GM23338 (cell line): ENCODE data around the gene SLCO4A1. TPM values are rescaled to one million over a fixed set of nuclear protein-coding genes. Genes with fewer than 3 reads are reported as not detected.

ENCODE experiments used
- ATAC-seq: fragments of 200-7000 bp; cut with Tn5 transposase; 3 replicates; pipeline ENCODE4 v1.9.1; 2020
- DNase-seq: peaks from one replicate; pipeline ENCODE4 v3.0.0-alpha.2; 2015; ENCODE audit warnings: low spot score
- H2AFZ ChIP-seq: fragments of 200-600 bp; sonication (generic); 2 replicates; pipeline ENCODE4 v1.8.0; 2016; ENCODE audit warnings: antibody characterized with exemption, mild to moderate bottlenecking, moderate library complexity
- H3F3A ChIP-seq: fragments of 200-600 bp; sonication (generic); replicated peaks from 2 replicates; pipeline ENCODE4 v1.8.0; 2017; ENCODE audit warnings: antibody characterized with exemption, mixed run types, low read depth
- H3K27ac ChIP-seq: fragments of 200-600 bp; sonication (generic); 2 replicates; pipeline ENCODE4 v1.6.1; 2016; ENCODE audit warnings: low read depth
- H3K27me3 ChIP-seq: fragments of 200-600 bp; sonication (generic); 2 replicates; pipeline ENCODE4 v1.8.0; 2016; ENCODE audit warnings: mild to moderate bottlenecking, mixed run types, moderate library complexity; ENCODE audit not compliant: insufficient read depth
- H3K36me3 ChIP-seq: fragments of 200-600 bp; sonication (generic); 2 replicates; pipeline ENCODE4 v1.8.0; 2016; ENCODE audit warnings: mild to moderate bottlenecking; ENCODE audit not compliant: insufficient read depth
- H3K4me1 ChIP-seq: fragments of 200-600 bp; sonication (generic); 2 replicates; pipeline ENCODE4 v1.8.0; 2016; ENCODE audit warnings: mild to moderate bottlenecking, moderate library complexity; ENCODE audit not compliant: insufficient read depth
- H3K4me2 ChIP-seq: fragments of 200-600 bp; sonication (generic); 2 replicates; pipeline ENCODE4 v1.7.1; 2017; ENCODE audit warnings: mixed run types
- H3K4me3 ChIP-seq: fragments of 200-600 bp; sonication (generic); 2 replicates; pipeline ENCODE4 v1.6.1; 2016; ENCODE audit warnings: mixed run types
- H3K79me2 ChIP-seq: fragments of 200-600 bp; sonication (generic); replicated peaks from 2 replicates; pipeline ENCODE4 v1.8.0; 2017; ENCODE audit warnings: mild to moderate bottlenecking; ENCODE audit not compliant: insufficient read depth
- H3K9me2 ChIP-seq: fragments of 200-600 bp; sonication (generic); 2 replicates; pipeline ENCODE4 v1.8.0; 2017; ENCODE audit not compliant: insufficient read depth
- H4K20me1 ChIP-seq: fragments of 200-600 bp; sonication (generic); replicated peaks from 2 replicates; pipeline ENCODE4 v1.8.0; 2017; ENCODE audit warnings: mild to moderate bottlenecking; ENCODE audit not compliant: insufficient read depth
- H3K27ac Mint-ChIP-seq: 2 replicates; pipeline ENCODE4 v1.8.0; 2020; ENCODE audit warnings: inconsistent platforms, mild to moderate bottlenecking, moderate library complexity, mixed read lengths
- H3K27me3 Mint-ChIP-seq: 3 replicates; pipeline ENCODE4 v1.8.0; 2022; ENCODE audit warnings: low read depth, mild to moderate bottlenecking, moderate library complexity, mixed read lengths, inconsistent platforms; ENCODE audit not compliant: insufficient read depth, poor library complexity
- H3K36me3 Mint-ChIP-seq: 3 replicates; pipeline ENCODE4 v1.8.0; 2021; ENCODE audit warnings: low read depth, mild to moderate bottlenecking, inconsistent platforms, moderate library complexity, mixed read lengths
- H3K4me1 Mint-ChIP-seq: 3 replicates; pipeline ENCODE4 v1.8.0; 2020; ENCODE audit warnings: mild to moderate bottlenecking, inconsistent platforms, mixed read lengths
- H3K4me3 Mint-ChIP-seq: 3 replicates; pipeline ENCODE4 v1.8.0; 2021; ENCODE audit warnings: moderate library complexity, mild to moderate bottlenecking, inconsistent platforms, mixed read lengths
- H3K9me3 Mint-ChIP-seq: 3 replicates; pipeline ENCODE4 v1.8.0; 2020; ENCODE audit warnings: moderate library complexity, mild to moderate bottlenecking, inconsistent platforms, mixed read lengths
- CREB1 ChIP-seq: fragments of 250-450 bp; sonication (Bioruptor Pico); IDR thresholded peaks from 2 replicates; pipeline ENCODE4 v1.5.0; 2020; ENCODE audit warnings: low read depth, mild to moderate bottlenecking, moderate library complexity
- EZH2 ChIP-seq: fragments of 200-600 bp; sonication (generic); IDR thresholded peaks from one replicate; pipeline ENCODE4 v1.8.0; 2017; ENCODE audit warnings: antibody characterized with exemption, mild to moderate bottlenecking, low read depth; ENCODE audit not compliant: unreplicated experiment
- EZH2phosphoT487 ChIP-seq: fragments of 200-600 bp; sonication (generic); IDR thresholded peaks from one replicate; pipeline ENCODE4 v1.8.1; 2018; ENCODE audit warnings: antibody characterized with exemption; ENCODE audit not compliant: unreplicated experiment
- JUNB ChIP-seq: IDR thresholded peaks from one replicate; pipeline ENCODE4 v1.6.1; 2016; ENCODE audit warnings: antibody characterized with exemption; ENCODE audit not compliant: unreplicated experiment
- NANOG ChIP-seq: IDR thresholded peaks from 2 replicates; pipeline ENCODE4 v1.6.1; 2016; ENCODE audit warnings: antibody characterized with exemption, borderline replicate concordance
- POLR2AphosphoS5 ChIP-seq: IDR thresholded peaks from 2 replicates; pipeline ENCODE4 v1.6.1; 2016; ENCODE audit warnings: antibody characterized with exemption, low read depth
- STAT1 ChIP-seq: IDR thresholded peaks from one replicate; pipeline ENCODE4 v1.6.1; 2016; ENCODE audit warnings: antibody characterized with exemption; ENCODE audit not compliant: unreplicated experiment
- ZNF114 ChIP-seq: fragments of 250-450 bp; sonication (Bioruptor Pico); IDR thresholded peaks from 2 replicates; pipeline ENCODE4 v1.5.0; 2020; ENCODE audit warnings: mild to moderate bottlenecking, moderate library complexity
- ZNF331 ChIP-seq: fragments of 250-450 bp; sonication (Bioruptor Pico); IDR thresholded peaks from 2 replicates; pipeline ENCODE4 v1.5.0; 2020; ENCODE audit warnings: low read depth, mild to moderate bottlenecking, moderate library complexity
- polyA plus RNA-seq: library from polyadenylated mRNA; unstranded; fragments of >200 nt; fragmentation: Nextera tagmentation; extraction: Ambion mirVana; gene quantifications from 2 replicates; pipeline ENCODE4 v1.2.1, GENCODE V29; 2016
- total RNA-seq: library from RNA; depleted of rRNA; stranded (reverse); fragments of >200 nt; shearing (Covaris generic); gene quantifications from 2 replicates; pipeline ENCODE4 v1.2.3, GENCODE V29; 2014
- TF ChIP-seq, protein P1 (sequence below): IDR thresholded peaks from 2 replicates; pipeline ENCODE4 v1.6.1; 2016; ENCODE audit warnings: antibody characterized with exemption
- TF ChIP-seq, protein P2 (sequence below): IDR thresholded peaks from one replicate; pipeline ENCODE4 v1.6.1; 2018; ENCODE audit warnings: antibody characterized with exemption; ENCODE audit not compliant: unreplicated experiment

Gene SLCO4A1
- total and polyA plus RNA-seq, 2 experiments from 2014 or later = 28.5 to 41.6 TPM

DNA sequence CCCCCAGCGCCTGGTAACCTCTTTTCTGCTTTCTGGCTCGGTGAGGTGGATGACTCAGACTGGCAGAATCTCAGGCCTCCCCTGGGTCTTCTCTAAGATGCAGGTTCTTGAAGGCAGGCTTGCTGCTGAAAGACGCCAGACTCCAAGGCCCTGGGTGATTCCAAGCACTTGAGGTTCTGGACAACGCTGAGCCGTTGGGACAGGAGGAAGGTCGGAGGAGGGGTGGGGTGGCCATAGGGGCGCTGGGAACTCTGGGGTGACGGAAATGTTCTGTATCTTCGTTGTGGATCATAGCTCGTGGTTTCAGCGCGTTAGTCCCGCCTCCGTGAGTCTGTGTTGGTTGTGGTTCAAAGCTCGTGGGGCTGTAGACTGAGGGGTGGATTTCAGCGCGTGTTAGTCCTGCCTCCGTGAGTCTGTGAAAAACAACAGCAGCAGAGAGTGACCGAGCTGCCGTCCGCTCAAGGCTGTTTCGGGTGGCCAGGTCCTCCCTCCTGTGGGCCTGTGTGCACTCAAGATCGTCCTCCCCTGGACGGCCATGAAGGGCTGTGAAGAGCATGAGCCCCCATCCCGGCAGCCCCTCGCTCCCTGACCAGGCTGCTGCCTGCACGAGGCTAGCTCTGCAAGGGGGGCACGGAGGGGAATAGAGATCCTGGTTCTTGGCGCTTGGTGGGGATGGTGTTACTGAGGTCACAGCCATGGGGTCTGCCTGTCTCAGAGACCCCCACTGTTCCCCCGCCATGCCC lies 74.1 kb downstream of the SLCO4A1 start:
- no peak for ATAC-seq
- H3K4me1 Mint-ChIP-seq = no peaks in the 10 kb centered on the region
- Histone ChIP-seq H3K4me2 (no peak overlapping the region), H3K36me3 (0 out of 2 replicates have a peak, but pooled peaks cover 2% of the 10 kb centered on the region), H3K27me3 (no peaks in the 10 kb centered on the region), H4K20me1 (no peaks in the 10 kb centered on the region), H3K4me3 (no peak overlapping the region), H3F3A (no peaks in the 10 kb centered on the region), H3K4me1 (no peaks in the 10 kb centered on the region), H3K79me2 (no peaks in the 10 kb centered on the region), H3K27ac (no peak overlapping the region), H3K9me2 (no peaks in the 10 kb centered on the region), H2AFZ (no peak overlapping the region)
- peaks cover 10% of the 10 kb centered on the region for H3K27me3 Mint-ChIP-seq
- H3K4me3 Mint-ChIP-seq = no peak overlapping the region
- no peak overlapping the region for H3K27ac Mint-ChIP-seq
- H3K9me3 Mint-ChIP-seq = peaks cover 13% of the 10 kb centered on the region
- no peak for DNase-seq
- peaks cover 1% of the 10 kb centered on the region; the same call in 1 of the 3 replicates for H3K36me3 Mint-ChIP-seq
- TF ChIP-seq EZH2 (no peak), NANOG (no peak), CREB1 (CRISPR knock-in tag) (no peak), STAT1 (no peak), POLR2AphosphoS5 (no peak), EZH2phosphoT487 (no peak), ZNF114 (CRISPR knock-in tag) (no peak)
- TF ChIP-seq, protein P1, sequence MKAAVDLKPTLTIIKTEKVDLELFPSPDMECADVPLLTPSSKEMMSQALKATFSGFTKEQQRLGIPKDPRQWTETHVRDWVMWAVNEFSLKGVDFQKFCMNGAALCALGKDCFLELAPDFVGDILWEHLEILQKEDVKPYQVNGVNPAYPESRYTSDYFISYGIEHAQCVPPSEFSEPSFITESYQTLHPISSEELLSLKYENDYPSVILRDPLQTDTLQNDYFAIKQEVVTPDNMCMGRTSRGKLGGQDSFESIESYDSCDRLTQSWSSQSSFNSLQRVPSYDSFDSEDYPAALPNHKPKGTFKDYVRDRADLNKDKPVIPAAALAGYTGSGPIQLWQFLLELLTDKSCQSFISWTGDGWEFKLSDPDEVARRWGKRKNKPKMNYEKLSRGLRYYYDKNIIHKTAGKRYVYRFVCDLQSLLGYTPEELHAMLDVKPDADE = no peak

DNA sequence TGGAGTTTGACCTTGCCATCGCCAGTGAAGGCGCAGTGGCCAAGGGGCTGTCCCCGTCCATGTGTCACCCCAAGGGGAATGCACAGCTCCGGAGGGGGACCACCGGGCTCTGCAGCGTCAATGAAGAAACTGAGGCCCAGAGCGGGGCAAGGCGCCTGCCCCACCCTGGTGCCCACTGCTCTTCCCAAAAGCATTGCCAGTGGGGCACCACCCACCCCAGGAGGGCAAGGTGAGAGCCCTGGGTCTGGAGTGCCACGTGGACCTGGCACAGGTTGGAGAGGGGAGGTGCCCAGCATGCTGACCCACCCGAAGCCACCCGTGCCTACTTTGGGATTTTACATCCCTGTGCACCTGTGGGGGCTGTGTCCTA lies 74.6 kb downstream of the SLCO4A1 start:
- DNase-seq = no peak
- Histone ChIP-seq H3K4me2 (no peak overlapping the region), H3K27ac (no peak overlapping the region), H3K36me3 (0 out of 2 replicates have a peak, but pooled peaks cover 3% of the 10 kb centered on the region), H3K4me1 (no peaks in the 10 kb centered on the region), H3K79me2 (no peaks in the 10 kb centered on the region), H3K9me2 (no peaks in the 10 kb centered on the region), H3F3A (no peaks in the 10 kb centered on the region), H3K4me3 (no peak overlapping the region), H3K27me3 (no peaks in the 10 kb centered on the region), H2AFZ (no peak overlapping the region), H4K20me1 (no peaks in the 10 kb centered on the region)
- Mint-ChIP-seq H3K27me3 (peaks cover 8% of the 10 kb centered on the region), H3K27ac (no peak overlapping the region), H3K4me3 (no peak overlapping the region), H3K36me3 (peaks cover 3% of the 10 kb centered on the region; the same call in 1 of the 3 replicates), H3K4me1 (no peaks in the 10 kb centered on the region), H3K9me3 (peaks cover 18% of the 10 kb centered on the region)
- ATAC-seq = no peak
- TF ChIP-seq, protein P1 = no peak
- TF ChIP-seq CREB1 (CRISPR knock-in tag) (no peak), ZNF331 (CRISPR knock-in tag) (no peak), ZNF114 (CRISPR knock-in tag) (no peak), JUNB (no peak), NANOG (no peak), EZH2 (no peak), STAT1 (no peak)
- TF ChIP-seq, protein P2, sequence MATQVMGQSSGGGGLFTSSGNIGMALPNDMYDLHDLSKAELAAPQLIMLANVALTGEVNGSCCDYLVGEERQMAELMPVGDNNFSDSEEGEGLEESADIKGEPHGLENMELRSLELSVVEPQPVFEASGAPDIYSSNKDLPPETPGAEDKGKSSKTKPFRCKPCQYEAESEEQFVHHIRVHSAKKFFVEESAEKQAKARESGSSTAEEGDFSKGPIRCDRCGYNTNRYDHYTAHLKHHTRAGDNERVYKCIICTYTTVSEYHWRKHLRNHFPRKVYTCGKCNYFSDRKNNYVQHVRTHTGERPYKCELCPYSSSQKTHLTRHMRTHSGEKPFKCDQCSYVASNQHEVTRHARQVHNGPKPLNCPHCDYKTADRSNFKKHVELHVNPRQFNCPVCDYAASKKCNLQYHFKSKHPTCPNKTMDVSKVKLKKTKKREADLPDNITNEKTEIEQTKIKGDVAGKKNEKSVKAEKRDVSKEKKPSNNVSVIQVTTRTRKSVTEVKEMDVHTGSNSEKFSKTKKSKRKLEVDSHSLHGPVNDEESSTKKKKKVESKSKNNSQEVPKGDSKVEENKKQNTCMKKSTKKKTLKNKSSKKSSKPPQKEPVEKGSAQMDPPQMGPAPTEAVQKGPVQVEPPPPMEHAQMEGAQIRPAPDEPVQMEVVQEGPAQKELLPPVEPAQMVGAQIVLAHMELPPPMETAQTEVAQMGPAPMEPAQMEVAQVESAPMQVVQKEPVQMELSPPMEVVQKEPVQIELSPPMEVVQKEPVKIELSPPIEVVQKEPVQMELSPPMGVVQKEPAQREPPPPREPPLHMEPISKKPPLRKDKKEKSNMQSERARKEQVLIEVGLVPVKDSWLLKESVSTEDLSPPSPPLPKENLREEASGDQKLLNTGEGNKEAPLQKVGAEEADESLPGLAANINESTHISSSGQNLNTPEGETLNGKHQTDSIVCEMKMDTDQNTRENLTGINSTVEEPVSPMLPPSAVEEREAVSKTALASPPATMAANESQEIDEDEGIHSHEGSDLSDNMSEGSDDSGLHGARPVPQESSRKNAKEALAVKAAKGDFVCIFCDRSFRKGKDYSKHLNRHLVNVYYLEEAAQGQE = no peak
